Keratinocyte (primary cell): ENCODE data around the gene SMARCA1. TPM values are rescaled to one million over a fixed set of nuclear protein-coding genes. Genes with fewer than 3 reads are reported as not detected.
A peak's percentile ranks its signal among the peaks of the same experiment; 100 is the strongest.

Experiments
- DNase-seq: peaks from one replicate; pipeline ENCODE4 v3.0.0-alpha.2; 2011; ENCODE audit warnings: low read depth, missing footprints, low spot score
- FAIRE-seq: peaks from 2 replicates; lab custom pipeline; 2011; peaks lifted over from hg19 to GRCh38; lab: Jason Lieb, UNC
- H2AFZ ChIP-seq: 2 replicates; pipeline ENCODE4 v1.6.0; 2012; ENCODE audit warnings: low read length, control low read depth, inconsistent platforms; ENCODE audit not compliant: control insufficient read depth
- H3K27ac ChIP-seq: 2 replicates; pipeline ENCODE4 v1.5.1; 2011; ENCODE audit warnings: low read length; ENCODE audit not compliant: control insufficient read depth, insufficient read depth
- H3K27me3 ChIP-seq: 3 replicates; pipeline ENCODE4 v1.6.0; 2011; ENCODE audit warnings: low read length; ENCODE audit not compliant: control insufficient read depth, insufficient read depth; ENCODE audit errors: extremely low read depth
- H3K36me3 ChIP-seq, 2 experiments: 2 replicates in 1 of 2; 3 replicates in 1 of 2; pipeline ENCODE4 v1.5.1; 2011; ENCODE audit warnings: low read length in 2 of 2, mild to moderate bottlenecking in 1 of 2; ENCODE audit not compliant: control insufficient read depth in 2 of 2, insufficient read depth in 2 of 2; ENCODE audit errors: extremely low read depth in 1 of 2
- H3K4me1 ChIP-seq: 3 replicates; pipeline ENCODE4 v1.5.1; 2011; ENCODE audit warnings: low read length; ENCODE audit not compliant: control insufficient read depth, insufficient read depth; ENCODE audit errors: extremely low read depth
- H3K4me2 ChIP-seq: 3 replicates; pipeline ENCODE4 v1.6.0; 2011; ENCODE audit warnings: low read depth, low read length; ENCODE audit not compliant: control insufficient read depth, insufficient read depth; ENCODE audit errors: extremely low read depth
- H3K4me3 ChIP-seq, 3 experiments: fragments of 200-600 bp in 1 of 3; sonication (generic) in 1 of 3; 2 replicates in 2 of 3; 3 replicates in 1 of 3; pipeline ENCODE4 v1.5.1; 2011 to 2016; ENCODE audit warnings: low read length in 3 of 3, mild to moderate bottlenecking in 3 of 3, control low read depth in 2 of 3, inconsistent platforms in 1 of 3, low read depth in 1 of 3, mixed read lengths in 1 of 3, mixed run types in 1 of 3, moderate library complexity in 1 of 3; ENCODE audit not compliant: control insufficient read depth in 2 of 3, insufficient read depth in 2 of 3; ENCODE audit errors: extremely low read depth in 1 of 3
- H3K79me2 ChIP-seq: 2 replicates; pipeline ENCODE4 v1.6.0; 2012; ENCODE audit warnings: low read length; ENCODE audit not compliant: control insufficient read depth, insufficient read depth
- H3K9ac ChIP-seq: 3 replicates; pipeline ENCODE4 v1.6.0; 2011; ENCODE audit warnings: low read length; ENCODE audit not compliant: control insufficient read depth, insufficient read depth; ENCODE audit errors: extremely low read depth
- H3K9me1 ChIP-seq: 3 replicates; pipeline ENCODE4 v1.6.0; 2011; ENCODE audit warnings: low read length; ENCODE audit not compliant: control insufficient read depth, insufficient read depth; ENCODE audit errors: extremely low read depth
- H3K9me3 ChIP-seq: 2 replicates; pipeline ENCODE4 v1.5.1; 2012; ENCODE audit warnings: low read depth, low read length; ENCODE audit not compliant: control insufficient read depth
- H4K20me1 ChIP-seq: 3 replicates; pipeline ENCODE4 v1.6.0; 2011; ENCODE audit warnings: low read length; ENCODE audit not compliant: control insufficient read depth, insufficient read depth; ENCODE audit errors: extremely low read depth
- EZH2 ChIP-seq: IDR thresholded peaks from one replicate; pipeline ENCODE4 v1.6.1; 2012; ENCODE audit warnings: inconsistent platforms, mild to moderate bottlenecking, low read length, moderate library complexity
- dilution Hi-C: fragments of 300-500 bp; cut with MboI; formaldehyde crosslinking; loops from one replicate; pipeline ENCODE4 v1.7.0; 2020; ENCODE audit warnings: low sequenced_read_pairs; ENCODE audit not compliant: extremely low pct_ligation_motif_present
- polyA minus RNA-seq, 3 experiments: library from RNA; depleted of rRNA, polyadenylated mRNA; stranded (reverse); fragments of >200 nt; gene quantifications; 1 replicate in 1 of 3; 2 replicates in 1 of 3; 3 replicates in 1 of 3; pipeline ENCODE4 v1.2.3, GENCODE V29; 2011
- polyA plus RNA-seq, 5 experiments: library from polyadenylated mRNA; depleted of rRNA in 3 of 5; stranded (reverse) in 3 of 5; stranded (forward) in 1 of 5; unstranded in 1 of 5; fragments of >200 nt; gene quantifications; 1 replicate in 1 of 5; 2 replicates in 3 of 5; 3 replicates in 1 of 5; pipeline versions ENCODE4 v1.2.1 to v1.2.3, GENCODE V29; 2011 to 2012; ENCODE audit warnings: missing spikeins in 2 of 5, low read depth in 1 of 5, low replicate concordance in 1 of 5

SMARCA1 gene, protein sequence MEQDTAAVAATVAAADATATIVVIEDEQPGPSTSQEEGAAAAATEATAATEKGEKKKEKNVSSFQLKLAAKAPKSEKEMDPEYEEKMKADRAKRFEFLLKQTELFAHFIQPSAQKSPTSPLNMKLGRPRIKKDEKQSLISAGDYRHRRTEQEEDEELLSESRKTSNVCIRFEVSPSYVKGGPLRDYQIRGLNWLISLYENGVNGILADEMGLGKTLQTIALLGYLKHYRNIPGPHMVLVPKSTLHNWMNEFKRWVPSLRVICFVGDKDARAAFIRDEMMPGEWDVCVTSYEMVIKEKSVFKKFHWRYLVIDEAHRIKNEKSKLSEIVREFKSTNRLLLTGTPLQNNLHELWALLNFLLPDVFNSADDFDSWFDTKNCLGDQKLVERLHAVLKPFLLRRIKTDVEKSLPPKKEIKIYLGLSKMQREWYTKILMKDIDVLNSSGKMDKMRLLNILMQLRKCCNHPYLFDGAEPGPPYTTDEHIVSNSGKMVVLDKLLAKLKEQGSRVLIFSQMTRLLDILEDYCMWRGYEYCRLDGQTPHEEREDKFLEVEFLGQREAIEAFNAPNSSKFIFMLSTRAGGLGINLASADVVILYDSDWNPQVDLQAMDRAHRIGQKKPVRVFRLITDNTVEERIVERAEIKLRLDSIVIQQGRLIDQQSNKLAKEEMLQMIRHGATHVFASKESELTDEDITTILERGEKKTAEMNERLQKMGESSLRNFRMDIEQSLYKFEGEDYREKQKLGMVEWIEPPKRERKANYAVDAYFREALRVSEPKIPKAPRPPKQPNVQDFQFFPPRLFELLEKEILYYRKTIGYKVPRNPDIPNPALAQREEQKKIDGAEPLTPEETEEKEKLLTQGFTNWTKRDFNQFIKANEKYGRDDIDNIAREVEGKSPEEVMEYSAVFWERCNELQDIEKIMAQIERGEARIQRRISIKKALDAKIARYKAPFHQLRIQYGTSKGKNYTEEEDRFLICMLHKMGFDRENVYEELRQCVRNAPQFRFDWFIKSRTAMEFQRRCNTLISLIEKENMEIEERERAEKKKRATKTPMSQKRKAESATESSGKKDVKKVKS
- polyA plus RNA-seq (15.7 to 21.6 TPM (median 16.8 TPM) in 3 replicates), polyA minus RNA-seq (3.0 to 16.0 TPM (median 8.1 TPM) in 3 replicates)
- 15.1 TPM for polyA plus RNA-seq (2011; ENCODE audit: low read depth)
- 11.7 and 16.1 TPM in 2 replicates for polyA plus RNA-seq (2011; cell fraction: cytosol; rRNA removed)
- polyA plus RNA-seq (2011; cell fraction: nucleus; rRNA removed), result 18.2 and 23.4 TPM in 2 replicates
- polyA plus RNA-seq (2012; ENCODE audit: low replicate concordance), result 5.8 and 24.5 TPM in 2 replicates
- 13.2 TPM for polyA minus RNA-seq (2011; cell fraction: cytosol; rRNA and poly(A)+ RNA removed)
- 12.3 and 27.0 TPM in 2 replicates for polyA minus RNA-seq (2011; cell fraction: nucleus; rRNA and poly(A)+ RNA removed)

DNA sequence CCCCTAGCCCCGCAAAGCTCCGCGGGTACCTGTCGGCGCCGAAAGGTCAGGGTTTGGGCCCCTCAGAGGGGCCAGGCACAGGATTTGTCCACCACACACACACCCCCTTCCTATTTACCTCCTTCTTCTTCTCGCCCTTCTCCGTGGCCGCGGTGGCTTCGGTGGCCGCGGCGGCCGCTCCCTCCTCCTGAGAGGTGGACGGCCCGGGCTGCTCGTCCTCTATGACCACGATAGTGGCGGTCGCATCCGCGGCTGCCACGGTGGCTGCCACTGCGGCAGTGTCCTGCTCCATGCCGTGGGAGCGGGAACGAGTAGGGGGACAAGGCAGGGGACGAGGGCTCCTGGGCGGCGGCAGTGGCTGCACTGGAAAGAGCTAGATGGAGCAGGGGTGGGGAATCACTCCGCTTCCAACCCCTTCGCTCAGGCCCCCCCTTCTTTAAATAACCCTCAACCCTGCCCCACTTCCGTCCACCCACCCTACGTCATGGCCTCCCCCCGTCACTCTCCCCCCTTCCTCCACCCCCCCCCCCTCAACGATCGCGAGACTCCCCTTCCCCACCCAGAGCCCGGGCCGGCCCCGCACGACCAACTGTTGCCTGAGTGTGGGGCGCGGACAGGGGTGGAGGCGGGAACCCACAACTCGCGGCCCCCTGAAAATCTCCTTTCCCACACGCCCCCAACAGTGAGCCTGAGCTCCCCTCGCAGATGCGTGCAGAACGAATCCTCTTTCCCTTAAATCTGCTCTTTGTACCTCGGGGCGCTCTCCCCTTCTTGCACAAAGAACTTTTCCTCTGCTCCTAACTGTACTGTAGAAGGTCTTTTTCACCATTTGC, at the start of gene SMARCA1:
TSS of gene SMARCA1 (minus strand) at position 412 of the 833 bp plus-strand sequence. CDS start at position 292, 120 bp downstream.
- FAIRE-seq, result no peak
- H3K4me1 ChIP-seq, result no peaks in the 10 kb centered on the region
- DNase-seq, result no peak
- H2AFZ ChIP-seq, result peak within 1 kb of the TSS; percentile 76
- H3K36me3 ChIP-seq, result no peaks in the 10 kb centered on the region
- no peak within 1 kb of the TSS for H3K27ac ChIP-seq
- H3K27me3 ChIP-seq, result no peaks in the 10 kb centered on the region
- TF ChIP-seq EZH2, result no peak
- no peaks in the 10 kb centered on the region for H3K9me1 ChIP-seq
- peak within 1 kb of the TSS; percentile 54 for H3K4me2 ChIP-seq
- peaks cover 6% of the 10 kb centered on the region for H3K79me2 ChIP-seq
- H3K4me3 ChIP-seq, result peak within 1 kb of the TSS; percentile 61 to 70 (median 64)
- H3K9me3 ChIP-seq, result no peaks in the 10 kb centered on the region
- H4K20me1 ChIP-seq, result no peaks in the 10 kb centered on the region
- peak within 1 kb of the TSS; percentile 57 for H3K9ac ChIP-seq
- dilution Hi-C loops, result no loop called here

GRCh38 chrX:129572422-129572821, 49.1 kb upstream of the SMARCA1 start:
- Histone ChIP-seq H3K9ac (no peak overlapping the region), H3K27me3 (no peaks in the 10 kb centered on the region), H3K4me3 (no peak overlapping the region), H3K4me1 (no peaks in the 10 kb centered on the region), H3K36me3 (peaks cover 0 to 5% of the 10 kb centered on the region in 2 experiments), H3K9me3 (no peaks in the 10 kb centered on the region), H3K4me2 (no peak overlapping the region), H3K9me1 (no peaks in the 10 kb centered on the region), H2AFZ (no peak overlapping the region), H3K79me2 (no peaks in the 10 kb centered on the region), H4K20me1 (no peaks in the 10 kb centered on the region), H3K27ac (no peak overlapping the region)
- TF ChIP-seq EZH2, result no peak
- no peak for DNase-seq
- dilution Hi-C loops, result no loop called here
- FAIRE-seq, result no peak
